A549 (cell line): ENCODE results near the gene COL4A6. TPM values are rescaled to one million over a fixed set of nuclear protein-coding genes. Genes with fewer than 3 reads are reported as not detected.

ENCODE experiments used
- ATAC-seq, 2 experiments: fragments of 200-7000 bp in 1 of 2; fragments of >200 bp in 1 of 2; cut with Nextera tagmentation in 1 of 2; cut with Tn5 transposase in 1 of 2; 3 replicates each; pipeline versions ENCODE4 v1.8.0 to v1.9.1; 2018 to 2020; ENCODE audit warnings: mild to moderate bottlenecking in 1 of 2, moderate library complexity in 1 of 2
- CTCF ChIA-PET: fragments of 300-600 bp; sonication (Branson Sonifier 250); formaldehyde crosslinking; extraction: SDS; loops from one replicate; lab custom pipeline; 2021; ENCODE audit warnings: antibody characterized with exemption, inconsistent platforms; lab: Yijun Ruan, JAX
- POLR2A ChIA-PET: fragments of 350-600 bp; formaldehyde crosslinking; extraction: SDS; loops from one replicate; lab custom pipeline; 2021; ENCODE audit warnings: antibody characterized with exemption, inconsistent platforms; lab: Yijun Ruan, JAX
- DNase-seq, 2 experiments: peaks; one replicate each; pipeline versions ENCODE4 v3.0.0 to v3.0.0-alpha.2; 2011 to 2016; ENCODE audit warnings: low read depth in 1 of 2, low spot score in 1 of 2
- FAIRE-seq: peaks from 2 replicates; lab custom pipeline; 2011; peaks lifted over from hg19 to GRCh38; lab: Jason Lieb, UNC
- H3K27ac ChIP-seq, 2 experiments: fragments of >200 bp; sonication (Bioruptor Twin); formaldehyde crosslinking; 3 replicates each; pipeline ENCODE4 v1.5.1; 2016 to 2017
- H3K4me1 ChIP-seq: fragments of >200 bp; sonication (Bioruptor Twin); formaldehyde crosslinking; 3 replicates; pipeline ENCODE4 v1.6.1; 2016
- H3K4me2 ChIP-seq: fragments of >200 bp; sonication (Bioruptor Twin); formaldehyde crosslinking; 3 replicates; pipeline ENCODE4 v1.6.1; 2016
- H3K4me3 ChIP-seq: fragments of >200 bp; sonication (Bioruptor Twin); formaldehyde crosslinking; 3 replicates; pipeline ENCODE4 v1.5.1; 2016
- H3K9me3 ChIP-seq: fragments of >200 bp; sonication (Bioruptor Twin); formaldehyde crosslinking; 3 replicates; pipeline ENCODE4 v1.6.1; 2016
- CBX8 ChIP-seq: fragments of 200-600 bp; sonication (generic); IDR thresholded peaks from 2 replicates; pipeline ENCODE4 v1.6.1; 2016
- CEBPB ChIP-seq, 2 experiments: fragments of >200 bp in 1 of 2; sonication (Bioruptor Twin) in 1 of 2; formaldehyde crosslinking in 1 of 2; IDR thresholded peaks; 2 replicates each; pipeline ENCODE4 v1.6.1; 2012 to 2016
- CHD4 ChIP-seq: fragments of 200-600 bp; sonication (generic); IDR thresholded peaks from 2 replicates; pipeline ENCODE4 v1.6.1; 2016; ENCODE audit warnings: antibody characterized with exemption, mild to moderate bottlenecking, borderline replicate concordance
- E2F6 ChIP-seq: IDR thresholded peaks from 2 replicates; pipeline ENCODE4 v1.6.1; 2012; ENCODE audit warnings: low read depth, borderline replicate concordance
- EP300 ChIP-seq, 2 experiments: fragments of >200 bp; sonication (Bioruptor Twin); formaldehyde crosslinking; IDR thresholded peaks; 2 replicates in 1 of 2; 3 replicates in 1 of 2; pipeline ENCODE4 v1.6.1; 2016 to 2017
- ESRRA ChIP-seq: fragments of 150-350 bp; IDR thresholded peaks from 2 replicates; pipeline ENCODE4 v1.6.1; 2014; ENCODE audit warnings: mild to moderate bottlenecking, low read length, borderline replicate concordance
- FOXS1 ChIP-seq: fragments of 250-450 bp; sonication (Bioruptor Pico); IDR thresholded peaks from 2 replicates; pipeline ENCODE4 v1.5.0; 2020; ENCODE audit warnings: mild to moderate bottlenecking, moderate library complexity
- HDAC2 ChIP-seq: fragments of 200-600 bp; sonication (generic); IDR thresholded peaks from 2 replicates; pipeline ENCODE4 v1.6.1; 2016
- HEYL ChIP-seq: fragments of 250-450 bp; sonication (Bioruptor Pico); IDR thresholded peaks from 2 replicates; pipeline ENCODE4 v1.8.0; 2021; ENCODE audit warnings: mild to moderate bottlenecking, moderate library complexity
- HMGXB4 ChIP-seq: fragments of 250-450 bp; sonication (Bioruptor Pico); IDR thresholded peaks from 2 replicates; pipeline ENCODE4 v1.5.0; 2021; ENCODE audit warnings: mild to moderate bottlenecking, moderate library complexity, borderline replicate concordance
- HOXB13 ChIP-seq: fragments of 250-450 bp; sonication (Bioruptor Pico); IDR thresholded peaks from 2 replicates; pipeline ENCODE4 v1.5.0; 2020; ENCODE audit warnings: low read depth, mild to moderate bottlenecking, moderate library complexity
- JUNB ChIP-seq: fragments of >200 bp; sonication (Bioruptor Twin); formaldehyde crosslinking; IDR thresholded peaks from 2 replicates; pipeline ENCODE4 v1.6.1; 2016
- MAFK ChIP-seq: fragments of 450-650 bp; IDR thresholded peaks from 2 replicates; pipeline ENCODE4 v1.6.1; 2014; ENCODE audit not compliant: partially characterized antibody
- MYC ChIP-seq: IDR thresholded peaks from 2 replicates; pipeline ENCODE4 v1.6.1; 2012; ENCODE audit warnings: mild to moderate bottlenecking, inconsistent platforms, low read length, improper control_type of control experiment, borderline replicate concordance
- PHF8 ChIP-seq: fragments of 200-600 bp; sonication (generic); IDR thresholded peaks from 2 replicates; pipeline ENCODE4 v1.6.1; 2016; ENCODE audit warnings: low read depth, mild to moderate bottlenecking, antibody characterized with exemption, moderate library complexity, borderline replicate concordance
- POLR2A ChIP-seq: IDR thresholded peaks from 2 replicates; pipeline ENCODE4 v1.6.1; 2012; ENCODE audit warnings: mild to moderate bottlenecking, low read length
- POLR2AphosphoS2 ChIP-seq: conservative IDR thresholded peaks from 2 replicates; pipeline ENCODE4 v1.6.1; 2012; ENCODE audit warnings: low read length, improper control_type of control experiment, inconsistent platforms
- RARB ChIP-seq: fragments of 250-450 bp; sonication (Bioruptor Pico); IDR thresholded peaks from 2 replicates; pipeline ENCODE4 v1.8.0; 2021; ENCODE audit warnings: mild to moderate bottlenecking, moderate library complexity
- RCOR1 ChIP-seq: fragments of 150-350 bp; IDR thresholded peaks from 2 replicates; pipeline ENCODE4 v1.6.1; 2014; ENCODE audit warnings: antibody characterized with exemption, low read length, low read depth
- REST ChIP-seq: fragments of 200-600 bp; sonication (generic); IDR thresholded peaks from 2 replicates; pipeline ENCODE4 v1.6.1; 2016; ENCODE audit warnings: antibody characterized with exemption, mild to moderate bottlenecking, moderate library complexity
- RFX5 ChIP-seq: fragments of 450-650 bp; IDR thresholded peaks from 2 replicates; pipeline ENCODE4 v1.7.1; 2014; ENCODE audit warnings: antibody characterized with exemption, mild to moderate bottlenecking, moderate library complexity
- RNF2 ChIP-seq: fragments of 200-600 bp; sonication (generic); IDR thresholded peaks from 2 replicates; pipeline ENCODE4 v1.6.1; 2016; ENCODE audit warnings: low read depth, mild to moderate bottlenecking, antibody characterized with exemption, moderate library complexity, borderline replicate concordance
- SMC3 ChIP-seq: fragments of >200 bp; sonication (Bioruptor Twin); formaldehyde crosslinking; IDR thresholded peaks from 3 replicates; pipeline ENCODE4 v1.6.1; 2018; ENCODE audit warnings: inconsistent platforms
- TFCP2L1 ChIP-seq: fragments of 250-450 bp; sonication (Bioruptor Pico); IDR thresholded peaks from 2 replicates; pipeline ENCODE4 v1.5.0; 2021; ENCODE audit warnings: mild to moderate bottlenecking
- ZFP36 ChIP-seq: fragments of 450-650 bp; IDR thresholded peaks from 2 replicates; pipeline ENCODE4 v1.6.1; 2014; ENCODE audit warnings: borderline replicate concordance; ENCODE audit not compliant: partially characterized antibody
- WGBS: methylation state at CpG from one replicate; pipeline ENCODE4 v1.1.6; 2017; ENCODE audit errors: missing lambda C conversion rate; 5-methylcytosine and 5-hydroxymethylcytosine counted together
- polyA plus RNA-seq, 4 experiments: library from polyadenylated mRNA; depleted of rRNA in 3 of 4; stranded (reverse); fragments of >200 nt; fragmentation: RNase III in 1 of 4; extraction: RNeasy Plus Mini Kit Qiagen cat#74134 plus additional on column Dnase treatment in 1 of 4; gene quantifications; 2 replicates in 3 of 4; 3 replicates in 1 of 4; pipeline ENCODE4 v1.2.3, GENCODE V29; 2011 to 2017
- TF ChIP-seq, protein P1 (sequence below): IDR thresholded peaks from 2 replicates; pipeline ENCODE4 v1.6.1; 2012
- TF ChIP-seq, protein P2 (sequence below): IDR thresholded peaks from 2 replicates; pipeline ENCODE4 v1.6.1; 2012
- TF ChIP-seq, protein P3 (sequence below): fragments of >200 bp; sonication (Bioruptor Twin); formaldehyde crosslinking; IDR thresholded peaks from 3 replicates; pipeline ENCODE4 v1.6.1; 2016

Gene COL4A6
- polyA plus RNA-seq, 2 of the 4 experiments (the other 2 are of a cell fraction) = 13.0 to 19.8 TPM

DNA sequence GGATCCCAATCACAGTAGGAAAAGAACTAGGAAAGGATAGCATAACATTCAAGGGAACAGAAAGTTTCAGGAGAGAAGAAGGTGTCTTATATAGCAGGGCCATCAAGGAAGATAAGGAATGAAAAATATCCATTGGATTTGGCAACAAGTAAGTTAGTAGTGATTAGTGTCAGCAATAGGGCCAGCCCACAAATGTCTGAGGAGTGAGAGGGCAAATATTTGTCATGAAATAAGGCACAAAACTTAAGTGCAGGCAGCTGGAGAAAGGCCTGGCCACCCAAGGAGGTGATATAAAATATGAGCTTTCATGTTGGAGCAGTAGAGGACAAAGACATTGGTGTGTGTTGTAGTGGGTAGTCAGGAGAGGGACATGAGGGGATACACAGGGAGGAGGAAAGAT lies 132.1 kb downstream of the COL4A6 start:
- H3K27ac ChIP-seq = peak overlapping the region; percentile 84 to 90
- H3K9me3 ChIP-seq = no peaks in the 10 kb centered on the region
- H3K4me3 ChIP-seq = no peak overlapping the region
- no peak for FAIRE-seq
- peaks cover 55% of the 10 kb centered on the region for H3K4me1 ChIP-seq
- no peak for ATAC-seq
- no peak for DNase-seq
- ChIA-PET POLR2A (no interaction called here), CTCF (interaction anchor here (1.6 kb wide), 3 partner anchors 11 to 135 kb away, joined by 3 to 7 read pairs (median 6); no protein-coding TSS in a partner anchor)
- TF ChIP-seq, protein P1, sequence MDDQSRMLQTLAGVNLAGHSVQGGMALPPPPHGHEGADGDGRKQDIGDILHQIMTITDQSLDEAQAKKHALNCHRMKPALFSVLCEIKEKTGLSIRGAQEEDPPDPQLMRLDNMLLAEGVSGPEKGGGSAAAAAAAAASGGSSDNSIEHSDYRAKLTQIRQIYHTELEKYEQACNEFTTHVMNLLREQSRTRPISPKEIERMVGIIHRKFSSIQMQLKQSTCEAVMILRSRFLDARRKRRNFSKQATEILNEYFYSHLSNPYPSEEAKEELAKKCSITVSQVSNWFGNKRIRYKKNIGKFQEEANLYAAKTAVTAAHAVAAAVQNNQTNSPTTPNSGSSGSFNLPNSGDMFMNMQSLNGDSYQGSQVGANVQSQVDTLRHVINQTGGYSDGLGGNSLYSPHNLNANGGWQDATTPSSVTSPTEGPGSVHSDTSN = no peak
- TF ChIP-seq FOXS1 (CRISPR knock-in tag) (no peak), RARB (CRISPR knock-in tag) (no peak), HDAC2 (no peak), MYC (no peak), RCOR1 (no peak), TFCP2L1 (no peak), CEBPB (IDR thresholded peaks at IDR 0.05) (no peak), POLR2A (no peak), HOXB13 (no peak), SMC3 (no peak), RFX5 (no peak), CHD4 (no peak), MAFK (no peak), EP300 (IDR thresholded peaks at IDR 0.05) (no peak), ZFP36 (no peak), PHF8 (no peak)
- TF ChIP-seq, protein P2, sequence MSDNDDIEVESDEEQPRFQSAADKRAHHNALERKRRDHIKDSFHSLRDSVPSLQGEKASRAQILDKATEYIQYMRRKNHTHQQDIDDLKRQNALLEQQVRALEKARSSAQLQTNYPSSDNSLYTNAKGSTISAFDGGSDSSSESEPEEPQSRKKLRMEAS = no peak
- H3K4me2 ChIP-seq = 0 out of 3 replicates have a peak overlapping the region, but pooled peaks have one; percentile 51

- Histone ChIP-seq H3K4me2 (no peak overlapping the region), H3K9me3 (no peaks in the 10 kb centered on the region), H3K27ac (peak overlapping the region; percentile 84 to 90), H3K4me1 (peaks cover 46% of the 10 kb centered on the region), H3K4me3 (no peak overlapping the region)
- POLR2A ChIA-PET = no interaction called here
- no peak for FAIRE-seq
- CTCF ChIA-PET = interaction anchor here (0.9 to 1.6 kb wide), 5 partner anchors 12 to 176 kb away, joined by 3 to 7 read pairs (median 3); no protein-coding TSS in a partner anchor
- DNase-seq = no peak
- ATAC-seq = no peak
- no peak for TF ChIP-seq CBX8
- TF ChIP-seq POLR2AphosphoS2 = no peak
- TF ChIP-seq HEYL (CRISPR knock-in tag) = no peak
- no peak for TF ChIP-seq REST
- no peak for TF ChIP-seq E2F6
- TF ChIP-seq MAFK = no peak
- no peak for TF ChIP-seq CHD4
- no peak for TF ChIP-seq HOXB13
- no peak for TF ChIP-seq JUNB
- TF ChIP-seq HDAC2 = no peak
- no peak for TF ChIP-seq ESRRA
- TF ChIP-seq, protein P3, sequence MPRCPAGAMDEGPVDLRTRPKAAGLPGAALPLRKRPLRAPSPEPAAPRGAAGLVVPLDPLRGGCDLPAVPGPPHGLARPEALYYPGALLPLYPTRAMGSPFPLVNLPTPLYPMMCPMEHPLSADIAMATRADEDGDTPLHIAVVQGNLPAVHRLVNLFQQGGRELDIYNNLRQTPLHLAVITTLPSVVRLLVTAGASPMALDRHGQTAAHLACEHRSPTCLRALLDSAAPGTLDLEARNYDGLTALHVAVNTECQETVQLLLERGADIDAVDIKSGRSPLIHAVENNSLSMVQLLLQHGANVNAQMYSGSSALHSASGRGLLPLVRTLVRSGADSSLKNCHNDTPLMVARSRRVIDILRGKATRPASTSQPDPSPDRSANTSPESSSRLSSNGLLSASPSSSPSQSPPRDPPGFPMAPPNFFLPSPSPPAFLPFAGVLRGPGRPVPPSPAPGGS = no peak
- no peak for TF ChIP-seq RNF2
- TF ChIP-seq HMGXB4 (CRISPR knock-in tag) = no peak
- no peak for TF ChIP-seq POLR2A
- WGBS = 53% methylated on average over 2 of the region's 2 CpGs
These were observed 133.5 kb downstream of the COL4A6 start for GRCh38 chrX:108304757-108305156.
